Choroid plexus epithelial cell (primary cell): ENCODE measurements around the gene XG.
"Not testable (repeated sequence)": the region's sequence is repeated elsewhere in the genome, so short reads cannot be mapped to it uniquely, and the experiment has no call there.

Source experiments
- DNase-seq: peaks from one replicate; pipeline ENCODE4 v3.0.0-alpha.2; 2010; ENCODE audit warnings: low read depth
- H3K4me3 ChIP-seq: 2 replicates; pipeline ENCODE4 v1.5.1; 2011; ENCODE audit warnings: low read depth, mild to moderate bottlenecking, control low read depth, low read length, moderate library complexity
- TF ChIP-seq, protein P1 (sequence below): conservative IDR thresholded peaks from 2 replicates; pipeline ENCODE4 v1.5.1; 2011; ENCODE audit warnings: low read depth, mild to moderate bottlenecking, control low read depth, inconsistent platforms, low read length, moderate library complexity

The XG gene

DNA sequence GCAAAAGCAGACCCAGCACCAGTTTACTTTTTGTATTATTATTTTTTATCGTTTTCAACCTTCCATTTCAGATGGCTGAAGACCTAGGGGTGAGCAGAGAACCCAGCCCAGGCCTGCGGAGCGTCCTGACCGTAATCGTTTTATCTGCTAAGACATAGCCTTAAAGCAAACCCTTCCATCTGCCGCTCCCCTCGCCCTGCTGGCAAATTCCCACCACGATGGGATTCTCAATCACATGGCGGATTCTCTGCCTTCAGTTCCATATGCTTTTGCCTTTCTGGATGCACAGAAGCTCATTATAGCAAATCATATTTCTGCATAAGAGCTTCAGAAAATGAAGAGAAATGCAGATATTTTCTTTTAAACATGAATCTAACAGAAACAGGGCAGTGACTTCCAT lies 18.6 kb upstream of the XG start:
- no peak for DNase-seq
- TF ChIP-seq, protein P1, sequence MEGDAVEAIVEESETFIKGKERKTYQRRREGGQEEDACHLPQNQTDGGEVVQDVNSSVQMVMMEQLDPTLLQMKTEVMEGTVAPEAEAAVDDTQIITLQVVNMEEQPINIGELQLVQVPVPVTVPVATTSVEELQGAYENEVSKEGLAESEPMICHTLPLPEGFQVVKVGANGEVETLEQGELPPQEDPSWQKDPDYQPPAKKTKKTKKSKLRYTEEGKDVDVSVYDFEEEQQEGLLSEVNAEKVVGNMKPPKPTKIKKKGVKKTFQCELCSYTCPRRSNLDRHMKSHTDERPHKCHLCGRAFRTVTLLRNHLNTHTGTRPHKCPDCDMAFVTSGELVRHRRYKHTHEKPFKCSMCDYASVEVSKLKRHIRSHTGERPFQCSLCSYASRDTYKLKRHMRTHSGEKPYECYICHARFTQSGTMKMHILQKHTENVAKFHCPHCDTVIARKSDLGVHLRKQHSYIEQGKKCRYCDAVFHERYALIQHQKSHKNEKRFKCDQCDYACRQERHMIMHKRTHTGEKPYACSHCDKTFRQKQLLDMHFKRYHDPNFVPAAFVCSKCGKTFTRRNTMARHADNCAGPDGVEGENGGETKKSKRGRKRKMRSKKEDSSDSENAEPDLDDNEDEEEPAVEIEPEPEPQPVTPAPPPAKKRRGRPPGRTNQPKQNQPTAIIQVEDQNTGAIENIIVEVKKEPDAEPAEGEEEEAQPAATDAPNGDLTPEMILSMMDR, result no peak
- H3K4me3 ChIP-seq, result no peak overlapping the region

DNA sequence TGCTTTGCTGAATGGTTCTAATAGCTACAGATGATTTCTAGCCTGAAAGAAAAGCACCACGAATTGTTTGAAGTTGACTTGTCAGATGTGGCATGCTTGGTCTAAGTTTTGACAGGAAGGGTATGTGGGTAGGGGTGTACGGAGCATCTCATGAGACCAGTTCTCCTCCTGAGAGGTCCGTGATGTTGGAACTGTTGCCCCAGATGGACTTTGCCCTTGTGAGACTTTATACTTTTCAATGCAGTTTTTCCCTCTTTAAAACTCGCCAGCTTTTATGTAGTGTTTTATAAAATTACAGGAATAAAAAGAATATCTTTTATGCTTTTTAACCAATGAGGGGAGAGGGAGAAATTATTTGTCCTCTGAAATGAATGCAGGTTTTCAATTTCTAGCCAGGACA lies 16.6 kb upstream of the XG start:
- no peak overlapping the region for H3K4me3 ChIP-seq
- no peak for DNase-seq
- TF ChIP-seq, protein P1, result no peak

DNA sequence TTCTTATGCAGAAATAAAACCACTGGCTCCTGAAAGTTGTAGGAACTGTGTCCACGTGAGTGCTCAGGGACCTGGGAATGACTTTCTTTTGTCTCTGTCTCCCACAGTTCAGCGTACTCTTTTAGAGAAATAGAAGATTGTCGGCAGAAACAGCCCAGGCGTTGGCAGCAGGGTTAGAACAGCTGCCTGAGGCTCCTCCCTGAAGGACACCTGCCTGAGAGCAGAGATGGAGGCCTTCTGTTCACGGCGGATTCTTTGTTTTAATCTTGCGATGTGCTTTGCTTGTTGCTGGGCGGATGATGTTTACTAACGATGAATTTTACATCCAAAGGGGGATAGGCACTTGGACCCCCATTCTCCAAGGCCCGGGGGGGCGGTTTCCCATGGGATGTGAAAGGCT lies 11.2 kb upstream of the XG start:
- TF ChIP-seq, protein P1, result no peak
- no peak overlapping the region for H3K4me3 ChIP-seq
- no peak for DNase-seq

DNA sequence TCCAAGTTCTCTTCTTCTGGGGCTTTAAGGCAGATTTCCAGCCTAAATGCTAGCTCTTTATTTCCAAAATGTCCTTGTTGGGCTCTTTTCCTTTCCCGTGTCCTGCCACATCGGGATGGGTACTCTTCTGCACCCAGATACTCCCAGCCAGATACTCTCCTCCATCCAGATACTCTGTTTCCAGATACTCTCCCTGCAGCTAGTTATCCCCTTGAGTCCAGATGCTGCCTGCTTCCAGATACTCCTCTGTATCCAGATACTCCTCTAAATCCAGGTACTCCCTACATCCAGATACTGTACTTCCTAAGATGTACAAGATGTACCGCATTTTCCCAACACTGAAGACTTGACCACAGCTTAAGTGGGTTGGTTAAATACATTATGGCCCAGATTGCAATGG lies 10.5 kb upstream of the XG start:
- no peak for DNase-seq
- H3K4me3 ChIP-seq, result no peak overlapping the region
- TF ChIP-seq, protein P1, result no peak

DNA sequence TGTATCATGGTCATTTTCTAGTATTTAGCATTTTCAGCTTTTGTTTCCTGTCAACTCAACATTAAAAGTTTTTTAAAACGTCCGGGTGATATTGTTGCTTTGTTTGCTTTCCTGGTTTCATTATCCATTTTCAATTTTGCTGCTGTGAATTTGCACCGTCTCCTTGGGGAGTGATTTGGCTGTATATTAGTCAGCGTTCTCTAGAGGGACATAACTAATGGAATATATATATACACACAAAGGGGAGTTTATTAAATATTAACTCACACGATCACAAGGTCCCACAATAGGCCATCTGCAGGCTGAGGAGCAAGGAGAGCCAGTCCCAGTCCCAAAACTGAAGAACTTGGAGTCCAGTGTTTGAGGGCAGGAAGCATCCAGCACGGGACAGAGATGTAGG lies 5.6 kb upstream of the XG start:
- DNase-seq, H3K4me3 ChIP-seq: not testable (repeated sequence)

DNA sequence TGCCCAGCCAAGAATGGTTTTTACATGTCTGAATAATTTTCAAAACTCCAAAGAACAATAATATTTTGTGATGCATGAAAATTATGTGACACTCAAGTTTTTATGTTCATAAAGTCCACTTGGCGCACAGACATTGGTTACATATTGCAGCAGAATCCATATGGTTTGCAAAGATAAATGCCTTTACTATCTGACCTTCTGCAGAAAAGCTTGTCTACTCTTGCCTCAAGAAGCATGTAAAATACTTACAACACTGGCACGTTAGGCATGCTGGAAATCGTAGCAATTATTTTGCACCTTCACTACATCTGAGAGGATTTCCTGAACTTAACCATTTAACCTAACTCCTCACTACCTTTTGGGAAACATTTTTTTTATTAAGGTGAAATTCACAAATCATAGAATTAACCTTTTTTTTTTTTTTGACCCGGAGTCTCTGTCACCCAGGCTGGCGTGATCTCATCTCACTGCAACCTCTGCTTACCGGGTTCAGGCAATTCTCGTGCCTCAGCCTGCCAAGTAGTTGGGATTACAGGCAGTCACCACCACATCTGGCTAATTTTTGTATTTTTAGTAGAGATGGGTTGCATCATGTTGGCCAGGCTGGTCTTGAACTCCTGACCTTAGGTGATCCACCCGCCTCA lies 3.5 kb upstream of the XG start:
- H3K4me3 ChIP-seq, result no peak overlapping the region
- TF ChIP-seq, protein P1, result no peak
- DNase-seq, result no peak

DNA sequence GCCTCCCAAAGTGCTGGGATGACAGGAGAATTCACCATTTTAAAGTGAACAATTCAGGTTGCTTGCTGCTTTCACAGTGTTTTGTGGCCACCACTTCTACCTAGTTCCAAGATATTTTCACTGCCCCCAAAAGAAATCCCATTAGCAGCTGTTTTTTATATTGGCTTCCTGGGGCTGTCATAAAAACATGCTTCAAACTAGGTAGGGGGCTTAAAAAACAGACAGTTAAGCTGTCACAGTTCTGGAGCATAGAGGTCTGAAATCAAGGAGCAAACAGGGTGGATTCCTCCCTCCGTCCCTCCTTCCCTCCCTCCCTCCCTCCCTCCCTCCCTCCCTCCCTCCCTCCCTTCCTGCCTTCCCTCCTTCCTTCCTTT lies 3.0 kb upstream of the XG start:
- TF ChIP-seq, protein P1, result no peak
- no peak for DNase-seq
- no peak overlapping the region for H3K4me3 ChIP-seq
